GM12892 (cell line): ENCODE measurements around the gene PDE8B.

Experiments
- POLR2A ChIP-seq: IDR thresholded peaks from 2 replicates; pipeline ENCODE4 v1.6.1; 2011; ENCODE audit warnings: low read depth, low read length, control low read depth
- POLR2AphosphoS5 ChIP-seq: IDR thresholded peaks from 2 replicates; pipeline ENCODE4 v1.6.1; 2011; ENCODE audit warnings: low read depth, low read length, control low read depth
- TAF1 ChIP-seq: IDR thresholded peaks from 2 replicates; pipeline ENCODE4 v1.6.1; 2011; ENCODE audit warnings: low read depth, mild to moderate bottlenecking, control low read depth, low read length, borderline replicate concordance

DNA sequence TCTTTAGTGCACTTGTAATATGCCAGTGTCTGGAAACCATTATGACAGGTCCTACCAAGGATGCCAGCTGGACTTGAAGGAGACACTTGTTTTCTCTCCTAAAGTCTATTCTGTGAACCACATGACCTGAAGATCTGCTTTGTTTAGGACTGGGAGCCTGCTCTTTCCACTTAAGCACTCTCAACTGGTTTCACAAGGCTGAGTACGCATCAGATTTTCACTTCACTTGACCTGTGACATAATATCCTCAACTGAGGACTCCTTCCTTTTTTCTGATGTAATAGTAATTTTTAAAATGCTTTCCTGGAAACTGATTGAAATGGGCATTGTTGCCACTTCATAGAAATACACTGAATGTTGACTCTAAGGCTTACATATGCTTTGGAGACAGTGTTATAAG is 52.2 kb downstream of the PDE8B start:
- TF ChIP-seq TAF1 (no peak), POLR2AphosphoS5 (no peak), POLR2A (no peak)
